Measurements from ENCODE around the gene MIS18A. TPM values are rescaled to one million over a fixed set of nuclear protein-coding genes. Genes with fewer than 3 reads are reported as not detected.
"Not testable (repeated sequence)": the region's sequence is repeated elsewhere in the genome, so short reads cannot be mapped to it uniquely, and the experiment has no call there.

Gene MIS18A
- 6.6 TPM for total RNA-seq

- intact Hi-C loops (cut with DNase I), result no loop called here
- ATAC-seq, result peak; percentile 99
- peak; percentile 97 for DNase-seq (ENCODE audit: low spot score)
These were observed at the start of gene MIS18A for GRCh38 chr21:32278518-32279376. TSS of gene MIS18A (minus strand) at chr21:32279049. CDS start at chr21:32279014, 35 bp downstream.

GRCh38 chr21:32328595-32328994 lies 49.7 kb upstream of the MIS18A start:
- ATAC-seq, result peak; percentile 52
- no peak for DNase-seq (ENCODE audit: low spot score)
- intact Hi-C loops (cut with DNase I), result no loop called here

GRCh38 chr21:32325706-32326105 lies 46.9 kb upstream of the MIS18A start:
- DNase-seq (ENCODE audit: low spot score), result peak; percentile 37
- ATAC-seq, result no peak
- intact Hi-C loops (cut with DNase I), result no loop called here

- no peak for DNase-seq (ENCODE audit: low spot score)
- intact Hi-C loops (cut with DNase I), result no loop called here
- ATAC-seq, result no peak
These were observed 43.8 kb upstream of the MIS18A start for GRCh38 chr21:32322676-32323075.

GRCh38 chr21:32322103-32322502 lies 43.3 kb upstream of the MIS18A start:
- ATAC-seq (no peak), DNase-seq (ENCODE audit: low spot score) (no peak)
- intact Hi-C loops (cut with DNase I), result no loop called here

GRCh38 chr21:32321480-32321879 lies 42.6 kb upstream of the MIS18A start:
- ATAC-seq, result no peak
- DNase-seq (ENCODE audit: low spot score), result no peak
- intact Hi-C loops (cut with DNase I), result no loop called here

GRCh38 chr21:32320726-32321125 lies 41.9 kb upstream of the MIS18A start:
- intact Hi-C loops (cut with DNase I), result no loop called here
- DNase-seq (ENCODE audit: low spot score) (no peak), ATAC-seq (no peak)

GRCh38 chr21:32320059-32320458 lies 41.2 kb upstream of the MIS18A start:
- intact Hi-C loops (cut with DNase I), result no loop called here

GRCh38 chr21:32319012-32319411 lies 40.2 kb upstream of the MIS18A start:
- ATAC-seq, result no peak
- DNase-seq (ENCODE audit: low spot score), result no peak
- intact Hi-C loops (cut with DNase I), result no loop called here

More at GRCh38 chr21:32320059-32320458, 41.2 kb upstream of the MIS18A start:
- no peak for ATAC-seq
- no peak for DNase-seq (ENCODE audit: low spot score)

GRCh38 chr21:32317726-32318125 lies 38.9 kb upstream of the MIS18A start:
- intact Hi-C loops (cut with DNase I), result no loop called here
- no peak for DNase-seq (ENCODE audit: low spot score)
- ATAC-seq, result no peak

GRCh38 chr21:32316361-32317215 lies 37.7 kb upstream of the MIS18A start:
- DNase-seq (ENCODE audit: low spot score) (no peak), ATAC-seq (no peak)
- intact Hi-C loops (cut with DNase I), result no loop called here

- intact Hi-C loops (cut with DNase I), result no loop called here
- DNase-seq (ENCODE audit: low spot score) (no peak), ATAC-seq (no peak)
These were observed 36.8 kb upstream of the MIS18A start for GRCh38 chr21:32315511-32316281.

GRCh38 chr21:32314806-32315205 lies 36.0 kb upstream of the MIS18A start:
- ATAC-seq, result no peak
- intact Hi-C loops (cut with DNase I), result no loop called here

GRCh38 chr21:32312976-32313375 lies 34.1 kb upstream of the MIS18A start:
- intact Hi-C loops (cut with DNase I), result no loop called here
- DNase-seq (ENCODE audit: low spot score), result no peak

More at GRCh38 chr21:32314806-32315205, 36.0 kb upstream of the MIS18A start:
- no peak for DNase-seq (ENCODE audit: low spot score)

GRCh38 chr21:32312326-32312725 lies 33.5 kb upstream of the MIS18A start:
- no peak for ATAC-seq
- no peak for DNase-seq (ENCODE audit: low spot score)
- intact Hi-C loops (cut with DNase I), result no loop called here

More at GRCh38 chr21:32312976-32313375, 34.1 kb upstream of the MIS18A start:
- no peak for ATAC-seq

- ATAC-seq, result peak; percentile 20
- intact Hi-C loops (cut with DNase I), result no loop called here
- DNase-seq (ENCODE audit: low spot score), result no peak
These were observed 32.8 kb upstream of the MIS18A start for GRCh38 chr21:32311621-32312020.

GRCh38 chr21:32310976-32311375 lies 32.1 kb upstream of the MIS18A start:
- DNase-seq (ENCODE audit: low spot score); ATAC-seq; intact Hi-C loops (cut with DNase I): not testable (repeated sequence)

- intact Hi-C loops (cut with DNase I), result no loop called here
- DNase-seq (ENCODE audit: low spot score) (no peak), ATAC-seq (no peak)
These were observed 31.1 kb upstream of the MIS18A start for GRCh38 chr21:32309906-32310460.

GRCh38 chr21:32308696-32309095 lies 29.8 kb upstream of the MIS18A start:
- no peak for DNase-seq (ENCODE audit: low spot score)
- intact Hi-C loops (cut with DNase I), result no loop called here
- no peak for ATAC-seq
